ENCODE measurements around the gene NBPF26. TPM values are rescaled to one million over a fixed set of nuclear protein-coding genes. Genes with fewer than 3 reads are reported as not detected.
"Not testable (repeated sequence)": the region's sequence is repeated elsewhere in the genome, so short reads cannot be mapped to it uniquely, and the experiment has no call there.

The NBPF26 gene
- total and polyA plus RNA-seq, 9 of the 15 experiments (the other 6 are each of a cell fraction or from before 2014, with no cell fraction given) = 0.13 to 6.6 (median 5.2) TPM

GRCh38 chr1:120844186-120844944 is 120.6 kb downstream of the NBPF26 start (continued):
- TF ChIP-seq MEIS2 (IDR thresholded peaks at IDR 0.05; ENCODE audit: partially characterized antibody) (peak; percentile 77), UBTF (IDR thresholded peaks at IDR 0.05; ENCODE audit: borderline replicate concordance in 1 of 2, low read depth in 2 of 2, low read length in 2 of 2) (peak in 1 of 2 experiments; percentile 38; a peak in 1 of 4 replicates), ELF1 (tag; IDR thresholded peaks at IDR 0.05) (peak; percentile 29), ARNT (IDR thresholded peaks at IDR 0.05) (0 out of 4 replicates have a peak, but pooled peaks of 1 of the 2 experiments have one; percentile 35), PBX2 (tag; conservative IDR thresholded peaks at IDR 0.05; ENCODE audit: low read depth) (peak; percentile 78), HMGXB4 (CRISPR knock-in tag; IDR thresholded peaks at IDR 0.05) (peak; percentile 83), TEAD4 (IDR thresholded peaks at IDR 0.05; ENCODE audit: low read length) (peak; percentile 60)
- not testable (repeated sequence) for TF ChIP-seq PBX2 (CRISPR knock-in tag; IDR thresholded peaks at IDR 0.05; ENCODE audit: low read depth); TEAD4 (CRISPR knock-in tag; IDR thresholded peaks at IDR 0.05; ENCODE audit: borderline replicate concordance)
- TF ChIP-seq, protein P1, sequence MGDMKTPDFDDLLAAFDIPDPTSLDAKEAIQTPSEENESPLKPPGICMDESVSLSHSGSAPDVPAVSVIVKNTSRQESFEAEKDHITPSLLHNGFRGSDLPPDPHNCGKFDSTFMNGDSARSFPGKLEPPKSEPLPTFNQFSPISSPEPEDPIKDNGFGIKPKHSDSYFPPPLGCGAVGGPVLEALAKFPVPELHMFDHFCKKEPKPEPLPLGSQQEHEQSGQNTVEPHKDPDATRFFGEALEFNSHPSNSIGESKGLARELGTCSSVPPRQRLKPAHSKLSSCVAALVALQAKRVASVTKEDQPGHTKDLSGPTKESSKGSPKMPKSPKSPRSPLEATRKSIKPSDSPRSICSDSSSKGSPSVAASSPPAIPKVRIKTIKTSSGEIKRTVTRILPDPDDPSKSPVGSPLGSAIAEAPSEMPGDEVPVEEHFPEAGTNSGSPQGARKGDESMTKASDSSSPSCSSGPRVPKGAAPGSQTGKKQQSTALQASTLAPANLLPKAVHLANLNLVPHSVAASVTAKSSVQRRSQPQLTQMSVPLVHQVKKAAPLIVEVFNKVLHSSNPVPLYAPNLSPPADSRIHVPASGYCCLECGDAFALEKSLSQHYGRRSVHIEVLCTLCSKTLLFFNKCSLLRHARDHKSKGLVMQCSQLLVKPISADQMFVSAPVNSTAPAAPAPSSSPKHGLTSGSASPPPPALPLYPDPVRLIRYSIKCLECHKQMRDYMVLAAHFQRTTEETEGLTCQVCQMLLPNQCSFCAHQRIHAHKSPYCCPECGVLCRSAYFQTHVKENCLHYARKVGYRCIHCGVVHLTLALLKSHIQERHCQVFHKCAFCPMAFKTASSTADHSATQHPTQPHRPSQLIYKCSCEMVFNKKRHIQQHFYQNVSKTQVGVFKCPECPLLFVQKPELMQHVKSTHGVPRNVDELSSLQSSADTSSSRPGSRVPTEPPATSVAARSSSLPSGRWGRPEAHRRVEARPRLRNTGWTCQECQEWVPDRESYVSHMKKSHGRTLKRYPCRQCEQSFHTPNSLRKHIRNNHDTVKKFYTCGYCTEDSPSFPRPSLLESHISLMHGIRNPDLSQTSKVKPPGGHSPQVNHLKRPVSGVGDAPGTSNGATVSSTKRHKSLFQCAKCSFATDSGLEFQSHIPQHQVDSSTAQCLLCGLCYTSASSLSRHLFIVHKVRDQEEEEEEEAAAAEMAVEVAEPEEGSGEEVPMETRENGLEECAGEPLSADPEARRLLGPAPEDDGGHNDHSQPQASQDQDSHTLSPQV (IDR thresholded peaks at IDR 0.05) = peak; percentile 55; the same call in 1 of the 2 replicates
